Measurements from ENCODE around the gene MTMR1.
A peak's percentile ranks its signal among the peaks of the same experiment; 100 is the strongest.

The MTMR1 gene

DNA sequence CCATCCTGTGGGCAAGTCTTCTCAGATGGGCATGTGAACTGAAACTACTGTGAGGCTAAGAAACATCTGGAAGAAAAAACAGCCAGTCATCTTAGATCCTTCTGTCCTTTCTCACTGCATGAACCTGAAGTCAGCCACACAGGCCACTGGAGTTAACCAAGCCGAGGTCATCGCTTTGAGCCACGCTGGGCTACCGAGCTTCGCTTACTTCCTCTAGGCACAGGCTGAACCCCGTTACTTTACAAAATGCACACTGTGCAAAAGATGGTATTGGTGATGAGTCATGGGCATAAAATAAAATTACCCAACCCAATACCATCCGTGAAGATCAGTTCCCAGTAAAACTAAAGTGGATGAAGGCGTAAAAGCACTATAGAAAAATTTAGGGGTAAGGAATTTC is 86.2 kb downstream of the MTMR1 start:
- no peak for DNase-seq (ENCODE audit: low read depth)

- no peak for DNase-seq (ENCODE audit: low read depth)
These were observed 88.5 kb downstream of the MTMR1 start for GRCh38 chrX:150781677-150782076.

DNA sequence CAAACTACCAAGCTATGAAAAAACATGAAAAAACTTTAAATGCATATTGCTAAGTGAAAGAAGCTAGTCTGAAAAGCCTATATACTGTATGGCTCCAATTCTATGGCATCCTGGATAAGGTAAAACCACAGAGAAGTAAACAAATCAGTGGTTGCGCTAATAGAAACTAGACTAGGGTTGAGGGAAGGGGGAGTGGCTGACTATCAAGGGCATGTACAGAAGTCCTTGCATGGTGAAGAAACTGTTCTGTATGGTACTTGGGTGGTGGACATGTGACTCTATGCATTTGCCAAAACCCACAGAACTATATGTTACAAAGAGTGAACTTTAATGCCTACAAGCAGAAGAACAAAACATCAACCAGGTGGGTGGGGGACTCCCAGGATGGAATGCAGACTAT is 96.8 kb downstream of the MTMR1 start:
- no peak for DNase-seq (ENCODE audit: low read depth)

GRCh38 chrX:150792949-150793527 is 99.8 kb downstream of the MTMR1 start:
- DNase-seq (ENCODE audit: low read depth): no peak

- no peak for DNase-seq (ENCODE audit: low read depth)
These were observed 112.5 kb downstream of the MTMR1 start for GRCh38 chrX:150805736-150806135.

GRCh38 chrX:150806827-150807226 is 113.6 kb downstream of the MTMR1 start:
- DNase-seq (ENCODE audit: low read depth): no peak

DNA sequence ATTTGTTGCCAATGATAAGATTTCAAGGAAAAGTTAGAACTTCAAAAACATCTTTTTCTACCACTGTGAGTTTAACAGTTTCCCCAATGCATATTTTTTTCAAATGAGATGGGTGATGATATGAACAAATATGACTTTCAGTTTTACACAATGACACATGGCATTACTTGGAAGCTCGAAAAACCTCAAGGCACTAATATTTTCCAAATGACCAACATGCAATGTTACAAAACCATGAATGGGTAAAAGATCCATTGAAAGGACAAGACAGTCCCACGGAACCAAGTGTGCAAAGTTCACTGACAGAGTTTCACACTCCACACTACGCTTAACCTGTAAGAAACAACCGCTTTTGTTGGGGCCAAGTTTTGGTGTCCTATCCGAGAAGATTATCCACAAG is 120.7 kb downstream of the MTMR1 start:
- peak; percentile 1 for DNase-seq (ENCODE audit: low read depth)
